ENCODE measurements around the gene ITGBL1. TPM values are rescaled to one million over a fixed set of nuclear protein-coding genes. Genes with fewer than 3 reads are reported as not detected.

Gene ITGBL1
- polyA plus RNA-seq, 3 donors, result not detected

DNA sequence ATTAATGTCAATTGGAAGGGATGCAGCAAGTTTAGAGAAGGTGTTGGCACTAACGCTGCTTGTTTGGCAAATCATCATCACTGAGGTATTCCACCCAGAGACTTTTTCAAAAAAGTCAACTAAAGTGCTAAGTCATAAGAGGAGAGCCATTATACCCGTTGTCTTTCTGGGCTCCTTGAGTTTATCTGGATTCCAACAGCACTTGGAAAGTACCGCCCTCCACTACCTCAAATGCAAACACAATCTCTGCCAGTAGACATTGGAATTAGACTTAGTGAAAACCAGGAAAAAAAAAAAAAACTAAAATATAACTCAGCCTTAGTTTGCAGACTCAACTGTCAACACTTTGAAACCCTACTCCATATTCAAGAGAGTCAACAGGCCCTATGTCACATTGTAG lies 266.0 kb downstream of the ITGBL1 start:
- WGBS (ENCODE audit: insufficient coverage), result 92% methylated on average over 2 of the region's 3 CpGs
- H3K9ac ChIP-seq (ENCODE audit: insufficient read depth, low read length, poor library complexity, severe bottlenecking), result no peak overlapping the region
- H3K27ac ChIP-seq (ENCODE audit: low read depth in 1 of 2, low read length in 2 of 2), result no peak overlapping the region
- H3K4me3 ChIP-seq (replicated peaks in 1 of 3; ENCODE audit: low read depth in 2 of 3, low read length in 3 of 3), result no peak overlapping the region
- no peaks in the 10 kb centered on the region for H3K9me3 ChIP-seq (replicated peaks in 1 of 2; ENCODE audit: control insufficient read depth in 1 of 2, insufficient read depth in 1 of 2, low read length in 2 of 2)
- H3K9me3 Mint-ChIP-seq, result no peaks in the 10 kb centered on the region
- H3K4me1 ChIP-seq (ENCODE audit: control insufficient read depth in 1 of 2, insufficient read depth in 2 of 2, low read length in 2 of 2), result no peaks in the 10 kb centered on the region
- H3K4me2 ChIP-seq (replicated peaks; ENCODE audit: extremely low read depth, low read length, poor library complexity, severe bottlenecking), result no peak overlapping the region
- H4K20me1 ChIP-seq (ENCODE audit: insufficient read depth, low read length), result no peaks in the 10 kb centered on the region
- no peak overlapping the region for H2AFZ ChIP-seq (ENCODE audit: insufficient read depth, low read depth, low read length, poor library complexity, severe bottlenecking)
- H3K27ac Mint-ChIP-seq, result no peak overlapping the region
- H3K36me3 ChIP-seq (replicated peaks in 1 of 2; ENCODE audit: control insufficient read depth in 1 of 2, insufficient read depth in 2 of 2, low read length in 2 of 2), result no peaks in the 10 kb centered on the region
- H3K27me3 ChIP-seq (ENCODE audit: control insufficient read depth in 2 of 2, insufficient read depth in 2 of 2, low read length in 2 of 2), result no peaks in the 10 kb centered on the region
- H3K4me1 Mint-ChIP-seq, result no peaks in the 10 kb centered on the region
- H3K79me2 ChIP-seq (ENCODE audit: insufficient read depth, low read length), result no peaks in the 10 kb centered on the region
- no peaks in the 10 kb centered on the region for H3K36me3 Mint-ChIP-seq
- intact Hi-C loops (cut with micrococcal nuclease), result no loop called here
- TF ChIP-seq, protein P1, sequence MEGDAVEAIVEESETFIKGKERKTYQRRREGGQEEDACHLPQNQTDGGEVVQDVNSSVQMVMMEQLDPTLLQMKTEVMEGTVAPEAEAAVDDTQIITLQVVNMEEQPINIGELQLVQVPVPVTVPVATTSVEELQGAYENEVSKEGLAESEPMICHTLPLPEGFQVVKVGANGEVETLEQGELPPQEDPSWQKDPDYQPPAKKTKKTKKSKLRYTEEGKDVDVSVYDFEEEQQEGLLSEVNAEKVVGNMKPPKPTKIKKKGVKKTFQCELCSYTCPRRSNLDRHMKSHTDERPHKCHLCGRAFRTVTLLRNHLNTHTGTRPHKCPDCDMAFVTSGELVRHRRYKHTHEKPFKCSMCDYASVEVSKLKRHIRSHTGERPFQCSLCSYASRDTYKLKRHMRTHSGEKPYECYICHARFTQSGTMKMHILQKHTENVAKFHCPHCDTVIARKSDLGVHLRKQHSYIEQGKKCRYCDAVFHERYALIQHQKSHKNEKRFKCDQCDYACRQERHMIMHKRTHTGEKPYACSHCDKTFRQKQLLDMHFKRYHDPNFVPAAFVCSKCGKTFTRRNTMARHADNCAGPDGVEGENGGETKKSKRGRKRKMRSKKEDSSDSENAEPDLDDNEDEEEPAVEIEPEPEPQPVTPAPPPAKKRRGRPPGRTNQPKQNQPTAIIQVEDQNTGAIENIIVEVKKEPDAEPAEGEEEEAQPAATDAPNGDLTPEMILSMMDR (IDR thresholded peaks at IDR 0.05), result no peak
- no peak for DNase-seq
- no peak overlapping the region for H3K4me3 Mint-ChIP-seq
- peaks cover 0 to 1% (median 0%) of the 10 kb centered on the region in 3 donors for H3K27me3 Mint-ChIP-seq (ENCODE audit: low read depth in 3 of 3)

DNA sequence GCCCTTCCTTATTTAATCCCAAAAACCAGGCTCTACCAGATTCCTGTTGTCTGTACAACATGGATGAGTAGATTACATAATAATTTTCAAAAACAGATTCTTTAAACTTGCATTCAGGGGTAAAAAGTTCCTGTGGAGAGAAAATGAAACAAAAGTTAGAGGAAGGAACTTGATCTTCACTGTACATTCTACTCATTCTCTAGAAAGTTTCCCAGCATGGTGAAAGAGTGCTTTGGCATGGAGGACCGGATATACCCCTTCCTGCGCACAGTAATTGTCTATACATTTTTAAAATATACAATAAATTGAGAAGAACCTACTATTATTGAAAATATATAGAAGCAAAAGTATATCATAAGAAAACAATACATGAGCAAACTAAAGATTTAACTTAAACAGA lies 274.2 kb downstream of the ITGBL1 start:
- no peaks in the 10 kb centered on the region for H3K27me3 ChIP-seq (ENCODE audit: control insufficient read depth in 2 of 2, insufficient read depth in 2 of 2, low read length in 2 of 2)
- no CpG with 5 or more reads among the region's 2 CpGs for WGBS (ENCODE audit: insufficient coverage)
- peaks cover 0 to 2% (median 0%) of the 10 kb centered on the region in 7 donors for H3K9me3 Mint-ChIP-seq
- no peak overlapping the region for H3K9ac ChIP-seq (ENCODE audit: insufficient read depth, low read length, poor library complexity, severe bottlenecking)
- DNase-seq, result no peak
- H3K79me2 ChIP-seq (ENCODE audit: insufficient read depth, low read length), result no peaks in the 10 kb centered on the region
- TF ChIP-seq, protein P1 (IDR thresholded peaks at IDR 0.05), result no peak
- H3K9me3 ChIP-seq (replicated peaks in 1 of 2; ENCODE audit: control insufficient read depth in 1 of 2, insufficient read depth in 1 of 2, low read length in 2 of 2), result no peaks in the 10 kb centered on the region
- H3K4me3 Mint-ChIP-seq, result no peak overlapping the region
- H3K4me2 ChIP-seq (replicated peaks; ENCODE audit: extremely low read depth, low read length, poor library complexity, severe bottlenecking), result no peak overlapping the region
- intact Hi-C loops (cut with micrococcal nuclease), result no loop called here
- no peak overlapping the region for H3K27ac ChIP-seq (ENCODE audit: low read depth in 1 of 2, low read length in 2 of 2)
- peaks cover 2% of the 10 kb centered on the region for H3K4me1 Mint-ChIP-seq
- no peaks in the 10 kb centered on the region for H3K4me1 ChIP-seq (ENCODE audit: control insufficient read depth in 1 of 2, insufficient read depth in 2 of 2, low read length in 2 of 2)
- no peak overlapping the region for H2AFZ ChIP-seq (ENCODE audit: insufficient read depth, low read depth, low read length, poor library complexity, severe bottlenecking)
- no peak overlapping the region for H3K4me3 ChIP-seq (replicated peaks in 1 of 3; ENCODE audit: low read depth in 2 of 3, low read length in 3 of 3)
- H3K27ac Mint-ChIP-seq, result no peak overlapping the region
- no peaks in the 10 kb centered on the region for H4K20me1 ChIP-seq (ENCODE audit: insufficient read depth, low read length)
- no peaks in the 10 kb centered on the region for H3K36me3 ChIP-seq (replicated peaks in 1 of 2; ENCODE audit: control insufficient read depth in 1 of 2, insufficient read depth in 2 of 2, low read length in 2 of 2)
- no peaks in the 10 kb centered on the region for H3K36me3 Mint-ChIP-seq
- H3K27me3 Mint-ChIP-seq (ENCODE audit: low read depth in 3 of 3), result no peaks in the 10 kb centered on the region

Data from CD14-positive monocyte (primary cell).